GM19238 (cell line): Measurements from ENCODE around the gene ANKRD42.

ENCODE experiments used
- DNase-seq: peaks from one replicate; pipeline ENCODE4 v3.0.0; 2011; ENCODE audit warnings: low spot score; ENCODE audit not compliant: insufficient read length

Gene ANKRD42

GRCh38 chr11:83285771-83286528, 92.4 kb downstream of the ANKRD42 start, which contains the start of gene CCDC90B:
CCDC90B (minus strand) TSS chr11:83286367; CDS start chr11:83285972, 395 bp downstream.
- DNase-seq, result peak; percentile 81

- DNase-seq, result no peak
These were observed 94.1 kb downstream of the ANKRD42 start for GRCh38 chr11:83287631-83288030.

- peak; percentile 22 for DNase-seq
These were observed 99.4 kb downstream of the ANKRD42 start for GRCh38 chr11:83292709-83293456.

GRCh38 chr11:83293457-83293774, 99.9 kb downstream of the ANKRD42 start:
- no peak for DNase-seq

GRCh38 chr11:83294208-83294607, 100.7 kb downstream of the ANKRD42 start:
- no peak for DNase-seq
